ENCODE data around the gene SPRYD3. TPM values are rescaled to one million over a fixed set of nuclear protein-coding genes. Genes with fewer than 3 reads are reported as not detected.
A peak's percentile ranks its signal among the peaks of the same experiment; 100 is the strongest.

SPRYD3 gene
- total RNA-seq, 1 donor from 2014 or later: 35.1 TPM

DNA sequence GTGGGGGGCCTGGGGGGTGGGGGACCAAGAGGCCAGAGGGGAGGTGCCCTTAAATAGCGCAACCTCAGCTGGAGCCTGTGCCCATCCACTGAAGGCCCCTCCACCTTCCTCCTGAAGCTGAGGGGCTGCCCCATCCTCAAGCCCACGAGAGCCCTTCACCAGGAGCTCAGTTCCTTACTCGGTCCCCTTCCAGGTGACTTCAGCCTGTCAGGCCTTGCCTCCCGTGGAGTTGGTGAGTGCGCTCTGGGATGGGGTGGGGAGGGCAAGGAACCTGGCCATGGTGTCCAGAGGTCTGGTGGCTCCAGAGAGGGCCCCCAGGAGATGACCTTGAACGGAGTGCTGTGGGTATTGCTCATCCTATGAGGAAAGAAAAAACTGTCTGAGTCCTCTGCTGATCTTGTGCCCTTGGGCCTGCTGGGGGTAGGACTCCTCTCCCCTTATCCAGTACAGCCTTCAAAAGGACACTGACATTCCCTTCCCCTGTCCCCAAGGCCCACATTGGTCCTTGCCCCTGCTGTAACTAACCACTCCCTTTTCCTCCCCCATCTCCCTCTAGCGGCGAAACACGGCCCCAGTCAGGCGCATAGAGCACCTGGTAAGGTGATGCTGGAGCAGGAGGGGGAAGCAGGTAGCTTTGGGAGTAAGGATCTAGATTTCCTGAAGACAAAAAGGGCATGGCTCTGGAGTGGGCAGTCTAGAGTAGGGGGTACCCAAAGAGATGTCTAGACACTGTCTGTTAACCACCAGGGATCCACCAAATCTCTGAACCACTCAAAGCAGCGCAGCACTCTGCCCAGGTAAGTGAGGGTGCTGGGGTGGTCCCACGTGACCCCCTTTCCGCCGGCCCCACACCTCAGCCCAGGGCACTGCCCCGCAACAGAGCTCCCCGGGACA, 25.7 kb downstream of the SPRYD3 start:
- intact Hi-C loops (cut with micrococcal nuclease): loop anchor here (1.0 kb wide), 2 partner anchors 26 to 47 kb away; partner anchors contain the start of genes EIF4B and SPRYD3
- DNase-seq (ENCODE audit: low spot score): peak; percentile 39
- peaks cover 17% of the 10 kb centered on the region for H3K4me1 Mint-ChIP-seq (ENCODE audit: low read depth)
- no peaks in the 10 kb centered on the region for H3K36me3 Mint-ChIP-seq (ENCODE audit: low read depth)
- H3K27ac Mint-ChIP-seq: peak overlapping the region; percentile 89
- peak overlapping the region; percentile 97 for H3K4me3 Mint-ChIP-seq (ENCODE audit: low read depth)
- H3K9me3 Mint-ChIP-seq: no peaks in the 10 kb centered on the region
- no peaks in the 10 kb centered on the region for H3K27me3 Mint-ChIP-seq (ENCODE audit: low read depth)

DNA sequence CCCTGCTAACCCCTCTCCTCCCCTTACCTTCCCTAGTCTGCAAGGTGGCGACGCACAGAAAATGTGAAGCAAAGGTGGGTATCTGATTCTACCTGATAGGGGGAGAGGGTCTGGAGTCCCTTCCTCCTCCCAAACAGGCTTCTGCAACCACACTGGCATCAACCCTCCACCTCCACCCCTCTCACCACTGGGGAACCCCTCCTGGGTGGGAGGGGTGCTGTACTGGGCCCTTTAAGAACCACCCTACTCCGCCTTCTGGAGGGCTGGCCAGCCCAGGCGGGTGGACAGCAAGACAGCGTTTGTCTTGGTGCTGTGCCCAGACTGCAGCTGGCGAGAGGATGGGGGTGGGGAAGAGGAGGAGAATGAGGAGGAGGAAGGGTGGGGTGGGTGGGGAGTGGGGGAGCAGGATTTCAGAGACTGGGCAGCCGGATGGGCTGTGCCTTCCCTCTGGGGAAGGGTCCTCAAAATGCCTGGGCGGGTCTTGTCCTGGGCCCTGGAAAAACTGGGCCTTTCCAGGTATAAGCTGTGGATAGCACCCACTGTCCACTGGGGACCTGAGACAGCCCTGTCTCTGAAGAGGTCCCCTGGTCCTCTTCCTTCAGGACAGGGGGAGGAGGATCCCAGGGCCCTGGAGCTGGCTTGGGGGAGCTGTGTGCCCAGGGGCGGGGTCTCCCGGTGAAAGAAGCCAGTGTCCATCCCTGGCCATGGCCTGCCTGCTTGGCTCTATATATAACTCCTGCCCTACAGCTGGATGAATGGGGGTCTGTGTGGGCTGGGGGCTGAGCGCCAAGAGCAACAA, 26.6 kb downstream of the SPRYD3 start:
- Mint-ChIP-seq H3K36me3 (ENCODE audit: low read depth) (no peaks in the 10 kb centered on the region), H3K9me3 (no peaks in the 10 kb centered on the region), H3K27ac (no peak overlapping the region), H3K27me3 (ENCODE audit: low read depth) (no peaks in the 10 kb centered on the region), H3K4me1 (ENCODE audit: low read depth) (peaks cover 18% of the 10 kb centered on the region), H3K4me3 (ENCODE audit: low read depth) (no peak overlapping the region)
- intact Hi-C loops (cut with micrococcal nuclease): no loop called here
- DNase-seq (ENCODE audit: low spot score): no peak

DNA sequence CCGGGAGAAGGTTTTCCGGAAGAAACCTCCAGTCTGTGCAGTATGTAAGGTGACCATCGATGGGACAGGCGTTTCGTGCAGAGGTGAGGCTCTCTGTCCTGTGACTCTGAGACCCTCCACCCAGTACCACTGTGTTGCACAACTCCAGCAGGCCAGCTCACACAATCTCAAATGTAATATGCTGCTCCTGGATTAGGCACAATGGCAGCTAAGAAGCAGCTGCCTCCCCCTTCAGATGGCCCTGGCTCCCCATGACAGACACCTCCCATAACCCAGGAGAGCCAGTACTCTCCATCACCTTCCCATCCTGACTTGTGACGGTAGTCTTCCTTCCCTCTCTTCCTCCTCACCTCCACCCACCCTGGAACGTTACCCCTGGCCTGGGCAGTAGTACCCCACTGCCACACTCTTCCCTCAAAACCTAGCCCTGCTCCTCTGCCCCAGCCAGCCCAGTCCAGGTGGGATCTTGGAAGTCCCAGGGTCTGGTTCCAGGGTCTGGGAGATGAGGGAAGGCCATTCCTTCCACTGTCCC, 27.2 kb downstream of the SPRYD3 start:
- peaks cover 18% of the 10 kb centered on the region for H3K4me1 Mint-ChIP-seq (ENCODE audit: low read depth)
- no peaks in the 10 kb centered on the region for H3K27me3 Mint-ChIP-seq (ENCODE audit: low read depth)
- H3K27ac Mint-ChIP-seq: no peak overlapping the region
- H3K36me3 Mint-ChIP-seq (ENCODE audit: low read depth): no peaks in the 10 kb centered on the region
- no peak overlapping the region for H3K4me3 Mint-ChIP-seq (ENCODE audit: low read depth)
- H3K9me3 Mint-ChIP-seq: no peaks in the 10 kb centered on the region
- intact Hi-C loops (cut with micrococcal nuclease): no loop called here
- DNase-seq (ENCODE audit: low spot score): no peak

DNA sequence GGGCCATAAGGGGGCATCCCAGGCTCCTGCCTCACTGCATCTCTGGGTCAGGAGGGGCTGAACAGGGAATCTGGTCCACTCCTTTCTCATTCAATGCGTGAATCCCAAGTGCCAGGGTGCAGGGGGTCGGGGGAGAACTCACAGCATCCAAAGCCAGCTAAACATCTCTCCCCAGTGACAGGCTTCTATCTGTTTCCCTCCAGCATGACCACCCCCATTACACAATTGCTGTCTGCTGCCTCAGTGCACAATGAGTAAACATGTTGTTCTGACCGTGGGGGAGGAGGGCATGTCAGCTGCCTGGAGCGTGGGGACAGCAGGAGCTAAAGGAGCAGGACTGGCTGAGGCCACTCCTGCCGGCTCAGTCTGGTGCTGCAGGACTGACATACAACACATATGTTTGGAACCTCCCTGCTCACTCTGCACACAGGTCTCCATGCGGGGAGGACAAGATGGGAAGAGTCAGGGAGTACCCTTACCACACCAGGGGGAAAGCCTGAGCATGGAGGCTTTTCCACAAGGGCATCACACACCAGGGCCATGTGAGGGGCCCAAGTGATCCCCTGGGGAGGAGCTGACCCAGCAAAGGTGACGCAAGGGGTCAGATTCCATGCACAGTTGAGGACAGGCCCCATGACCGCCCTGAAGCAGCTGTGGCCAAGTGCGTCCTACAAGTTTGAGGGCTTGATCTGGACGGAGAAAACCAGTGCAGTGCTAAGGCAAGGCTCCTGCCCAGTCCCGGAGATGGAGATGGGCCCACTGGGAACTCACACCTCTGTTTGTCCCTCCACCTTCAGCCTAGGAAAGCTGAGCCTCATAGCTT, 27.9 kb downstream of the SPRYD3 start:
- peak overlapping the region; percentile 43 for H3K27ac Mint-ChIP-seq
- intact Hi-C loops (cut with micrococcal nuclease): no loop called here
- H3K9me3 Mint-ChIP-seq: no peaks in the 10 kb centered on the region
- no peaks in the 10 kb centered on the region for H3K36me3 Mint-ChIP-seq (ENCODE audit: low read depth)
- H3K27me3 Mint-ChIP-seq (ENCODE audit: low read depth): peaks cover 2% of the 10 kb centered on the region
- no peak for DNase-seq (ENCODE audit: low spot score)
- peaks cover 22% of the 10 kb centered on the region for H3K4me1 Mint-ChIP-seq (ENCODE audit: low read depth)
- no peak overlapping the region for H3K4me3 Mint-ChIP-seq (ENCODE audit: low read depth)

DNA sequence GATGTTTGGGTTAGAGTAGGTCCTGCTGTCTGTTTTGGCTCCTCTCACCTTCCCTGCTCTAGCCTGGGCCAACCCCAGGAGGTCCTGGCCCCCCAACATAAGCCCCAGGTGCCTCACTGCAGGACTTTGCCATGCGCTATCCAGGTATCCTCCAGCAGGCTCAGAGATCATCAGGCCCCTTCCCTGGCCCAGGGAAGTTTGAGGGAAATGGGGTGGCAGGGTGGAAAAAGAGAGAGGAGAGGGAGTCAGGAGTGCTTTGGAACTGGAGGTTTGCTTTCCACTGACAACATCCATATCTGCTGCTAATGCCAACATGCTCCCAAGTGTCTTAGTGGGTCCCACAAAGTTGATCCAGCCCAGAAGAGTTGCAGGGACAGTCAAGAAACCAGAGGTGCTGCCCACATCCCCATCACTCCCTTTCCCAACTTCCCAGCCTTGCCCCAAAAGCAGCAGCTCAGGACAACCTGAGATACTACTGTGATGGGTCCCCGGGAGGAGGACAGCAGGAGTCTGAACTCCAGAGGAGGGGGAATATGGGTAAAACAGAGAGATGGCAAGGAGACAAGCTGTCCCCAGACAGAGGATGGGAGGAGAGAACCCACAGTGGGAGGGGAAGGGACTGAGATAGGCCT, 28.6 kb downstream of the SPRYD3 start:
- peaks cover 26% of the 10 kb centered on the region for H3K4me1 Mint-ChIP-seq (ENCODE audit: low read depth)
- no peak for DNase-seq (ENCODE audit: low spot score)
- H3K4me3 Mint-ChIP-seq (ENCODE audit: low read depth): no peak overlapping the region
- H3K36me3 Mint-ChIP-seq (ENCODE audit: low read depth): no peaks in the 10 kb centered on the region
- peaks cover 2% of the 10 kb centered on the region for H3K27me3 Mint-ChIP-seq (ENCODE audit: low read depth)
- intact Hi-C loops (cut with micrococcal nuclease): no loop called here
- H3K27ac Mint-ChIP-seq: no peak overlapping the region
- H3K9me3 Mint-ChIP-seq: no peaks in the 10 kb centered on the region

DNA sequence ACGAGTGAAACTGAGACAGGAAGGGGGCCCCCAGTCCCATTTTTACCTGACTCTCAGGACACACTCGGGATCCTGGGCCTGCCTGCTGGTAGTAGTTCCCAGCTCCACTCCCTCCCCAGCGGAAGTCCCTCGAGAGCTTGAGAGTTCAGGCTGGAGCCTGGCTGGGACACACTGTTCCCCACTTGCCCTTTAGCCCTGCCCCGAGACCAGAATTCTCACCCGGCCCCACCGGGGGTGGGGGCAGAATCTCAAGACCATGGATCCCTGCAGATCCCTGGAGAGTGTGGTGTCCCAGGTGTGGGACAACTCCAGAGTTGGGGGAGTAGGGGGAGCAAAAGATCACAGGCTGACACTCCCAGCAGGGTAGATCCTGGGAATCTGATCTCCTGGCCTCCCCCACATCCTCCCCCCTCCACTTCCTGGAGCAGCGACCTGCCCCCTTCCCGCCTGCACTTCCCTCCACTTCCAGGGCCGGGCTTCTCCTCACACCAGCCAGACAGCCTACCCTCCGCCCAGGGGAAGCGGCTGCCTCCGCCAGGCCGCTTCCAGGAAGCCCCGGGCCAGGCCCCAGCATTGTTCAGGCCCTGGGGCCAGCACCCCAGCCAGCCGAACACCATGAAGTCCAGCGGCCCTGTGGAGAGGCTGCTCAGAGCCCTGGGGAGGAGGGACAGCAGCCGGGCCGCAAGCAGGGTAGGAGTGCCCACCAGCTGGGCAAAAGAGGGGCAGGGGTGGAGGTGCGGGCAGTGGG, 29.4 kb downstream of the SPRYD3 start, which contains the start of gene TNS2:
Gene TNS2, plus strand, starts transcription at position 495 of the 748 bp plus-strand sequence. Its CDS starts 121 bp downstream, at position 616.
- H3K27me3 Mint-ChIP-seq (ENCODE audit: low read depth): peaks cover 2% of the 10 kb centered on the region
- no peak within 1 kb of the TSS for H3K4me3 Mint-ChIP-seq (ENCODE audit: low read depth)
- peaks cover 26% of the 10 kb centered on the region for H3K4me1 Mint-ChIP-seq (ENCODE audit: low read depth)
- H3K9me3 Mint-ChIP-seq: no peaks in the 10 kb centered on the region
- no peak within 1 kb of the TSS for H3K27ac Mint-ChIP-seq
- no peak for DNase-seq (ENCODE audit: low spot score)
- no peaks in the 10 kb centered on the region for H3K36me3 Mint-ChIP-seq (ENCODE audit: low read depth)
- intact Hi-C loops (cut with micrococcal nuclease): no loop called here

DNA sequence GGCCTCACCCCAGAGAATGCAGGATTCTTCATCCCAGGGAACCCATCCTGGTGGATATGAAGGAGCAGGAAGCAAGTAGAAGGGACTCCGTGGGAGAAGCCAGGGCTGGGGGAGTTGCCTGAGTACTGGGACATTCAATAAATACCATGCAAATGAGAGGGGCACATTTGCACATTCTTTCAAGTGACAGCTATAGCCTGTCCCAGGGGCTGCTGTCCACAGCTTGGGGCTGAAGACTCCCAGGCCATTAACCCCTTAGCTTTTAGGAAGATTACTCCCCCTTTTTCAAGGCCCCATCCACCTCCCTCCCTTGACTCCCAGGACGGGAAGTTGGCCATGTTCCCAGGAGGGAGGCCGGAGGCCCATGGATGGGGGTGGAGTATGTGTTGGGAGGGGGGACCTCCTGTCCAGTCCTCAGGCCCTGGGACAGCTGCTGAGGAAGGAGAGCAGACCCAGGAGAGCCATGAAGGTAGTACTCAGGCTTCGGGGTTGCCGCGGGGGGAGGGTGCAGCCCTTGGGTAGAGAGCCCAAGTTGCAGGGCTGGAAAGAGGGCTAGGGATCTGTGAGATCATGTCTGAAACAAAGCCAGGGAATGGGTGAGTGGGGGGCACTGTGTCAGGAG, 30.3 kb downstream of the SPRYD3 start:
- DNase-seq (ENCODE audit: low spot score): no peak
- no peaks in the 10 kb centered on the region for H3K9me3 Mint-ChIP-seq
- H3K27ac Mint-ChIP-seq: no peak overlapping the region
- no peak overlapping the region for H3K4me3 Mint-ChIP-seq (ENCODE audit: low read depth)
- no peaks in the 10 kb centered on the region for H3K36me3 Mint-ChIP-seq (ENCODE audit: low read depth)
- H3K27me3 Mint-ChIP-seq (ENCODE audit: low read depth): peaks cover 2% of the 10 kb centered on the region
- intact Hi-C loops (cut with micrococcal nuclease): no loop called here
- peaks cover 22% of the 10 kb centered on the region for H3K4me1 Mint-ChIP-seq (ENCODE audit: low read depth)

DNA sequence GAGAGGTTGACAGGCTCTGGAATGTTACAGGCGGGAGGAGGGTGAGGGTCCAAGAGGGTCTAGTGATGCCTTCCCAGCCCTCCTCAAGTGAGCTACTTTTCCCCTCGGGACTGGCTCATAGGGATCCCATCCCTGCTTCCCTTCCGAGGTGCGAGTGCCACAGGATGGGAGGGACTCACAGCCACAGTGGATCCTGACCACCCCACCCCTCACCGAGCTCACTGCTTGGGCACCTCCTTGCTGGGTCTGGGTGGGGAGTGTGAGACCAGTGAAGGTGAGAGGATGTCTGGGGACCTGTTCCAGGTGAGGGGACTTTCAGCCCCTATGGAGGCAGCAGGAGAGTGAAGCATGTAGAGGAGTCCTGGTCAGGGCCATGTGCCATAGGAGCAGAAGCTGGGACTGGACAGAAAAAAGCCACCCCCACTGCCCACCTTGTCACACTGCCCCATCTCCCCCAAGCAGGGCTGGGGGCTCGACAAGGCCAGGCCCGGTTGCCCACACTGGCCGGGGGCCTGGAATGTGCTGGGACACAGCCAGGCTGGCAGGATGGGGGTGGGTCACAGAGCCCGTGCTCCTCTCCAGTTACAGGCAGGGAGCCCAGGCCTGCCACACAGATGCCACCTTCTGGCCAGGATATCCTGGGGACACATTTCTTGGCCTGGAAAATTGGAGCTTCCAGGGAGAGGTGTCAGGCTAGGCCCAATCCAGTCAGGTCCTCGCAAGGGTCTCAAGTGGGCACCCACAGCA, 31.0 kb downstream of the SPRYD3 start:
- H3K4me3 Mint-ChIP-seq (ENCODE audit: low read depth): peak overlapping the region; percentile 52
- peak overlapping the region; percentile 17 for H3K27ac Mint-ChIP-seq
- H3K36me3 Mint-ChIP-seq (ENCODE audit: low read depth): no peaks in the 10 kb centered on the region
- DNase-seq (ENCODE audit: low spot score): no peak
- intact Hi-C loops (cut with micrococcal nuclease): no loop called here
- H3K27me3 Mint-ChIP-seq (ENCODE audit: low read depth): peaks cover 2% of the 10 kb centered on the region
- peaks cover 19% of the 10 kb centered on the region for H3K4me1 Mint-ChIP-seq (ENCODE audit: low read depth)
- no peaks in the 10 kb centered on the region for H3K9me3 Mint-ChIP-seq

DNA sequence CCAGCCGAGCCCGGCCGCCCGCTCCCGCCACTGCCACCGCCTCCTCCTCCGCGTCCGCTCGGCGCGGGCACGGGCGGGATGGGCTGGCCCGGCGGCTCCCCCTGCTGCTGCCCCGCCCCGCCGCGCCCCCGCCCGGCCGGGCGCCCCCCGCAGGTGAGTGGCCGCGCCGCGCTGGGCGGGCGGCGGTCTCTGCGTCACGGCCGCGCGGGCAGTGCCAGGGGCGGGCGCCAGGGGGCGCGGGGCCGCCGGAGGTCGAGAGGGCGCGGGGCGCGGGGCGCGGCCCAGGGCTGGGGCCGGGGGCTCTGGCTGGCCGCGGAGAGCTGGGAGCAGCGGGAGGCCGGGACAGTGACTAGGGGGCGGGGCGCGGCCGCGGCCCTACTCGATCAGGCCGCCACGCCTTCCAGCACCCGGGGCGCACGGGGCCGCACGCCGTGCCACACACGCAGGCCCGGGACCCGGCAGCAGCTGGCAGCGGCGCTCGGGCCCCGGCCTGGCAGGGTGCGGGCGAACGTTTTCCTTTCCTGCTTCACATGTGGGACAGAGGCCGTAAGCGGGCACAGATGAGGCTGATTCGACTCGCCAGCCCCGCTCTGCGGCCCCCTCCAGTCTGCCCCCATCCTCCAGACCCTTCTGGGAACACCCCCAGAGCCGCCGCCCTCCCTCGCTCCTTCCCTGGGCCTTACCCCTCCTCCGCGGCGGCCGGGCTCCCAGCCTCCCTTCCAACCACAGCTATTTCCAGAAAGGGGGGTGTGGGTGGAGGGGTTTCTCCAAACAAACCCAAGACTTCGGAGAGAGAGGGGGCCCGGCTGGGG, 31.8 kb downstream of the SPRYD3 start:
- Mint-ChIP-seq H3K27me3 (ENCODE audit: low read depth) (peaks cover 2% of the 10 kb centered on the region), H3K27ac (peak overlapping the region; percentile 17), H3K4me1 (ENCODE audit: low read depth) (peaks cover 19% of the 10 kb centered on the region), H3K36me3 (ENCODE audit: low read depth) (peaks cover 6% of the 10 kb centered on the region), H3K9me3 (no peaks in the 10 kb centered on the region), H3K4me3 (ENCODE audit: low read depth) (peak overlapping the region; percentile 52)
- intact Hi-C loops (cut with micrococcal nuclease): loop anchor here (1.0 to 2.0 kb wide), 2 partner anchors 31 to 52 kb away; partner anchors contain the start of gene SPRYD3
- DNase-seq (ENCODE audit: low spot score): peak; percentile 61

DNA sequence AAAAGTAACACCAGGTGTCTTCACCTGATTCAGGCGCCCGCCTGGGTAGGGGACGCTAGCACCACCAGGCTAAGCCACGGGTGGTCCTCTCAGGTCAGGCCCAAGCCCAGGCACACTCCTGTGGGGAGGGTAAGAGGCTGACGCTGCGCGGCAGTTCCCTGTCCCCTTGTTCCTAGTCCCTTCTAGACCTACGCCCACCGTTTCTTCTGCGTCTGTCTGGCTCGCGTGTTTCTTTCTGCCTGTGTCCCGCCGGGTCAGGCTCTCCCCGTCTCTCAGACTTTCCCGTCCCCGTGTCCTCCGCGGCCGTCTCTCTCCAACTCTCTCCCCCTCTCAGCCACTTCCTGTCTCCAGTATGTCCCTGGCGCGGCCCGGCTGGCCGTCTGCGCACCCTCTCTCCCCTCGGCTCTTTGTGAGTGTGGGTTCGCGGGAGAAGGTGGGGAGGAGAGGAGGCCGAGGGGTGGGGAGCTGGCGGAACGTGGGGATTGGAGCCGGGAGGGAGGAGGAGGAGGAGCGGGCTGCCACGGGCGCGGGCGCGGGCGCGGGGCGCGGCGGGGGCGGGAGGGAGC, 32.5 kb downstream of the SPRYD3 start:
- H3K4me1 Mint-ChIP-seq (ENCODE audit: low read depth): peaks cover 19% of the 10 kb centered on the region
- H3K27ac Mint-ChIP-seq: peak overlapping the region; percentile 91
- peaks cover 11% of the 10 kb centered on the region for H3K36me3 Mint-ChIP-seq (ENCODE audit: low read depth)
- H3K27me3 Mint-ChIP-seq (ENCODE audit: low read depth): peaks cover 2% of the 10 kb centered on the region
- intact Hi-C loops (cut with micrococcal nuclease): loop anchor here (1.0 to 2.0 kb wide), 2 partner anchors 32 to 53 kb away; partner anchors contain the start of gene SPRYD3
- peak overlapping the region; percentile 97 for H3K4me3 Mint-ChIP-seq (ENCODE audit: low read depth)
- H3K9me3 Mint-ChIP-seq: no peaks in the 10 kb centered on the region
- no peak for DNase-seq (ENCODE audit: low spot score)

Data from activated T-helper 2 cell treated with anti-CD3 and anti-CD28 coated beads, Interferon-gamma antibody, Interleukin-2, Interleukin-4, amounts not matched to agents 10 μg/mL and 5 μg/mL and 100 μg/mL, durations not matched to agents 14 hours and 24 hours and 36 hours (primary cell).